Bronchial epithelial cell (primary cell): ENCODE measurements around the gene MAGI2. TPM values are rescaled to one million over a fixed set of nuclear protein-coding genes. Genes with fewer than 3 reads are reported as not detected.
"Not testable (repeated sequence)": the region's sequence is repeated elsewhere in the genome, so short reads cannot be mapped to it uniquely, and the experiment has no call there.

Source experiments
- DNase-seq: peaks from one replicate; pipeline ENCODE4 v3.0.0-alpha.2; 2010; ENCODE audit warnings: low read depth
- FAIRE-seq: peaks from 2 replicates; lab custom pipeline; 2011; peaks lifted over from hg19 to GRCh38; lab: Jason Lieb, UNC
- H3K27me3 ChIP-seq: 2 replicates; pipeline ENCODE4 v1.5.1; 2011; ENCODE audit warnings: low read length; ENCODE audit not compliant: control insufficient read depth, insufficient read depth
- H3K36me3 ChIP-seq: 2 replicates; pipeline ENCODE4 v1.5.1; 2011; ENCODE audit warnings: low read length; ENCODE audit not compliant: control insufficient read depth, insufficient read depth
- H3K4me3 ChIP-seq: 2 replicates; pipeline ENCODE4 v1.5.1; 2011; ENCODE audit warnings: mild to moderate bottlenecking, low read depth, low read length, control low read depth
- CTCF ChIP-seq: IDR thresholded peaks from 2 replicates; pipeline ENCODE4 v1.5.1; 2011; ENCODE audit warnings: mild to moderate bottlenecking, moderate library complexity, low read length, control low read depth, inconsistent platforms; ENCODE audit not compliant: insufficient read depth, severe bottlenecking
- total RNA-seq: library from RNA; depleted of rRNA; stranded (reverse); fragments of >200 nt; gene quantifications from 2 replicates; pipeline ENCODE4 v1.2.1, GENCODE V29; 2014

Gene MAGI2
- total RNA-seq, 1 donor from 2014 or later: 2.6 TPM

GRCh38 chr7:79078273-79078672, 375.2 kb downstream of the MAGI2 start:
- DNase-seq (no peak), FAIRE-seq (no peak)
- Histone ChIP-seq H3K36me3 (no peaks in the 10 kb centered on the region), H3K27me3 (no peaks in the 10 kb centered on the region), H3K4me3 (no peak overlapping the region)
- no peak for TF ChIP-seq CTCF

DNA sequence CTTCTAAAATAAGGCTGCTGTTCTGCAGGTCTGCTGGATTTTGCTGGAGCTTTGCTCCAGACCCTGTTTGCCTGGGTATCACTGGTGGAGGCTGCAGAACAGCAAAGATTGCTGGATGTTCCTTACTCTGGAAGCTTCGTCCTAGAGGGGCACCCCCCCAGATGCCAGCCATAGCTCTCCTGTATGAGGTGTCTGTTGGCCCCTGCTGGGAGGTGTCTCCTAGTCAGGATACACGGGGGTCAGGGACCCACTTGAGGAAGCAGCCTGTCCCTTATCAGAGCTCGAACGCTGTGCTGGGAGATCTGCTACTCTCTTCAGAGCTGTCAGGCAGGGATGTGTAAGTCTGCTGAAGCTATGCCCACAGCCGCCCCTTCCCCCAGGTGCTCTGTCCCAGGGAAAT, 382.3 kb downstream of the MAGI2 start:
- not testable (repeated sequence) for DNase-seq, H3K4me3 ChIP-seq, H3K36me3 ChIP-seq, FAIRE-seq, H3K27me3 ChIP-seq

DNA sequence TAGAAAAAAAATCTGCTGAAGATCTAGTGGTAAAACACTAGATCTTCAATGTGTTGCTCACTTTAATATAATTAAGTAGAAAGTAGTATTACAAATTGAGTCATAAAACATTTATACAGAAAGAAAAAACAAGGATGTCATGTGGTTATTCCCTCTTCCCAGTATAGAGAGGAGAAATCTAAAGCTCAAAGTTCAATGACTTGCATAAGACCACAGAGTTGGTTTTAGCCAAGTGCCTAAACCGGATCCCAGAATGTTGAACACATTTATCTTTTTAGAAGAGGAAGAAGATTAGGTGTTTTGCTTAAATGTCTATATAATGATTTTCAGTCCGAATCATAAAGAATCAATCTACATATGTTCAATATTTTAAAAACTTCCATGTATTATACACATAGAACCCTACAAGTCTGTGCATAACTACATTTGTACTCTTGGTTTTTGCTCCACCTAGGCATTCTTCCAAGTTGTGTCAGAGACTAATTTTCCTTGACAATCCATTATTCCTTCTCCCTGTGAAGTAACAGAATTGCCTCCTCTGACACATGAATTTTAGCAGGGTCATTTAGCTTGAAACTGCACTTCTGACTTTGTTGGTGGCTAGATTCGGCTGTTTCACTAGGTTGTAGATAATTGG, 389.2 kb downstream of the MAGI2 start:
- no peak overlapping the region for H3K4me3 ChIP-seq
- DNase-seq (no peak), FAIRE-seq (no peak)
- H3K27me3 ChIP-seq: no peaks in the 10 kb centered on the region
- no peaks in the 10 kb centered on the region for H3K36me3 ChIP-seq
- TF ChIP-seq CTCF: no peak

GRCh38 chr7:79063019-79063698, 390.3 kb downstream of the MAGI2 start:
- H3K27me3 ChIP-seq: no peaks in the 10 kb centered on the region
- no peaks in the 10 kb centered on the region for H3K36me3 ChIP-seq
- DNase-seq (no peak), FAIRE-seq (no peak)
- H3K4me3 ChIP-seq: no peak overlapping the region
- no peak for TF ChIP-seq CTCF

DNA sequence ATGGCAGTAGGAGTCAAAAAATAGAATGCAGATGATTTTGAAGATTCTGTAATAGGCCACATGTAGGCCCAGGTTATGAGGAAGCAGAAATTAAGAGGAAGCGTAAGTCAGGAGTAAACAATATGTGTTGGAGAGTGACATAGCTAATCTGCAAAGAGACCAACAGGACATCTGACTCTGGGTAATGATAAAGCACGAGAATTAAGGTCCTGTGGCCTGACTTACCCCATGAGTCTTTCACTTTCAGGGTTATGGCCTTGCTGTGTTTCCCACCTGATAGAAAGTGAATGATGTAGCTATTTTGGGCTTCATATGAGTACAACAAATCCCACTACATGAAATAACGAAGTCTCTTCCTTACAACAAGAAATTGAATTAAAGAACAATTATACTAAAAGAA, 393.0 kb downstream of the MAGI2 start:
- H3K4me3 ChIP-seq: no peak overlapping the region
- FAIRE-seq (peak; percentile 73), DNase-seq (no peak)
- H3K27me3 ChIP-seq: no peaks in the 10 kb centered on the region
- no peaks in the 10 kb centered on the region for H3K36me3 ChIP-seq
- no peak for TF ChIP-seq CTCF

GRCh38 chr7:79055722-79056415, 397.6 kb downstream of the MAGI2 start:
- H3K4me3 ChIP-seq: no peak overlapping the region
- FAIRE-seq (no peak), DNase-seq (peak; percentile 74)
- no peaks in the 10 kb centered on the region for H3K27me3 ChIP-seq
- TF ChIP-seq CTCF: no peak
- no peaks in the 10 kb centered on the region for H3K36me3 ChIP-seq
